Measurements from ENCODE around the gene NPAS3. TPM values are rescaled to one million over a fixed set of nuclear protein-coding genes. Genes with fewer than 3 reads are reported as not detected.

NPAS3 gene
- total RNA-seq, 1 experiment from 2014 or later: not detected

- no peaks in the 10 kb centered on the region for H3K9me3 ChIP-seq (ENCODE audit: control insufficient read depth in 1 of 2, insufficient read depth in 1 of 2, low read depth in 1 of 2, low read length in 2 of 2)
- no peaks in the 10 kb centered on the region for H3K9me2 ChIP-seq (ENCODE audit: insufficient read depth)
- CTCF ChIA-PET: no interaction called here
- H4K20me1 ChIP-seq (ENCODE audit: insufficient read depth): no peaks in the 10 kb centered on the region
- intact Hi-C loops (cut with micrococcal nuclease): no loop called here
- H3K79me2 ChIP-seq (ENCODE audit: insufficient read depth, low read length): no peaks in the 10 kb centered on the region
- RAD21 ChIA-PET (ENCODE audit: low non-redundant PET in 1 of 2, low total read pairs in 2 of 2, uncharacterized antibody in 2 of 2, unreplicated experiment in 2 of 2): no interaction called here
- no peak overlapping the region for H2AFZ ChIP-seq (ENCODE audit: low read depth, low read length, poor library complexity, severe bottlenecking)
- no peaks in the 10 kb centered on the region for H3K4me1 ChIP-seq (ENCODE audit: control insufficient read depth in 1 of 2, insufficient read depth in 2 of 2, low read length in 2 of 2)
- DNase-seq (ENCODE audit: low read depth, low spot score): no peak
- H3K4me2 ChIP-seq (ENCODE audit: low read length): no peak overlapping the region
- H3K27me3 ChIP-seq (ENCODE audit: insufficient read depth, low read length): peaks cover 4% of the 10 kb centered on the region; the same call in 1 of the 2 replicates
- no peak overlapping the region for H3K9ac ChIP-seq (ENCODE audit: low read length)
- H3K27ac ChIP-seq (ENCODE audit: low read depth, low read length): no peak overlapping the region
- no peak overlapping the region for H3K4me3 ChIP-seq (replicated peaks in 1 of 2; ENCODE audit: low read depth in 1 of 2, low read length in 2 of 2)
- H3K36me3 ChIP-seq (ENCODE audit: control insufficient read depth in 1 of 2, insufficient read depth in 2 of 2, low read length in 2 of 2): no peaks in the 10 kb centered on the region
- ATAC-seq: no peak
- POLR2A ChIA-PET: no interaction called here
- BruUV-seq (replicated peaks): no TSS peak
- no peak for TF ChIP-seq REST (IDR thresholded peaks at IDR 0.05; ENCODE audit: low read depth)
- TF ChIP-seq CEBPB (IDR thresholded peaks at IDR 0.05; ENCODE audit: low read depth): no peak
- no peak for TF ChIP-seq SRF (IDR thresholded peaks at IDR 0.05; ENCODE audit: low read depth)
- TF ChIP-seq CTCF (IDR thresholded peaks at IDR 0.05 in 2 of 3, conservative IDR thresholded peaks at IDR 0.05 in 1 of 3; ENCODE audit: borderline replicate concordance in 1 of 3, insufficient read depth in 1 of 3, low read depth in 2 of 3, low read length in 2 of 3): no peak
- TF ChIP-seq TCF7L2 (IDR thresholded peaks at IDR 0.05; ENCODE audit: borderline replicate concordance, extremely low read depth, insufficient read depth, insufficient read length): no peak
- TF ChIP-seq POLR2A (IDR thresholded peaks at IDR 0.05; ENCODE audit: borderline replicate concordance, extremely low read depth, insufficient read depth, insufficient read length): no peak
- no peak for TF ChIP-seq ATF3 (IDR thresholded peaks at IDR 0.05)
- no peak for TF ChIP-seq JUND (IDR thresholded peaks at IDR 0.05)
Measured at GRCh38 chr14:33123281-33123680, 184.6 kb downstream of the NPAS3 start.
